Right renal pelvis (tissue), 4 donors: ENCODE results near the gene SLX4IP. TPM values are rescaled to one million over a fixed set of nuclear protein-coding genes. Genes with fewer than 3 reads are reported as not detected.
A peak's percentile ranks its signal among the peaks of the same experiment; 100 is the strongest.

Source experiments
- DNase-seq, 4 donors: peaks; one replicate each; pipeline ENCODE4 v3.0.0-alpha.2; 2013; ENCODE audit warnings: low read depth in 4 of 4, low spot score in 3 of 4, missing footprints in 1 of 4
- polyA plus RNA-seq, 4 donors: library from polyadenylated mRNA; unstranded; fragments of 120-200 nt; gene quantifications; one replicate each; pipeline ENCODE4 v1.2.1, GENCODE V29; 2013; ENCODE audit not compliant: insufficient read length in 4 of 4

Gene SLX4IP
- polyA plus RNA-seq, 4 donors: 6.8 to 9.5 (median 7.2) TPM

- no peak for DNase-seq
Measured at GRCh38 chr20:10669843-10670446, 234.8 kb downstream of the SLX4IP start.

GRCh38 chr20:10670501-10671220, 235.6 kb downstream of the SLX4IP start:
- DNase-seq: no peak

- no peak for DNase-seq
Measured at GRCh38 chr20:10671221-10671918, 236.3 kb downstream of the SLX4IP start.

GRCh38 chr20:10671919-10672623, 237.0 kb downstream of the SLX4IP start:
- DNase-seq: no peak

- DNase-seq: no peak
Measured at GRCh38 chr20:10672624-10673127, 237.6 kb downstream of the SLX4IP start.

GRCh38 chr20:10673176-10673841, 238.2 kb downstream of the SLX4IP start:
- no peak for DNase-seq

- DNase-seq: peak; percentile 91 to 95 (median 94)
Measured at GRCh38 chr20:10673842-10674683, 239.0 kb downstream of the SLX4IP start, which contains the start of gene JAG1. JAG1 (minus strand) TSS chr20:10673999; CDS start chr20:10673530, 469 bp downstream.

GRCh38 chr20:10674684-10675449, 239.8 kb downstream of the SLX4IP start:
- no peak for DNase-seq

GRCh38 chr20:10675450-10675848, 240.3 kb downstream of the SLX4IP start:
- no peak for DNase-seq

GRCh38 chr20:10676518-10676917, 241.4 kb downstream of the SLX4IP start:
- DNase-seq: no peak

Other genes with a start within 250 kb of the SLX4IP start
- gene SNAP25, start 216.5 kb upstream of the SLX4IP start, polyA plus RNA-seq: 1 to 10 TPM; 6.2 to 7.4 (median 6.7) TPM
- gene MKKS, start 1.1 kb upstream of the SLX4IP start, polyA plus RNA-seq: 10 to 100 TPM; 32.0 to 40.4 (median 38.6) TPM
- gene JAG1, start 238.7 kb downstream of the SLX4IP start, polyA plus RNA-seq: 100 to 1,000 TPM; 171 to 203 (median 177) TPM